GM12878 (cell line): ENCODE measurements around the gene SHB. TPM values are rescaled to one million over a fixed set of nuclear protein-coding genes. Genes with fewer than 3 reads are reported as not detected.
A peak's percentile ranks its signal among the peaks of the same experiment; 100 is the strongest.

Experiments
- CREB1 ChIP-seq: IDR thresholded peaks from 2 replicates; pipeline ENCODE4 v1.6.1; 2012; ENCODE audit warnings: low read depth, mild to moderate bottlenecking, inconsistent platforms
- EGR1 ChIP-seq, 2 experiments: IDR thresholded peaks; 1 replicate in 1 of 2; 2 replicates in 1 of 2; pipeline ENCODE4 v1.6.1; 2011 to 2012; ENCODE audit warnings: low read depth in 2 of 2, low read length in 2 of 2, borderline replicate concordance in 1 of 2, mild to moderate bottlenecking in 1 of 2, moderate library complexity in 1 of 2
- EZH2 ChIP-seq: IDR thresholded peaks from 2 replicates; pipeline ENCODE4 v1.6.1; 2012; ENCODE audit warnings: low read depth, mild to moderate bottlenecking, control low read depth, inconsistent platforms, low read length, borderline replicate concordance; ENCODE audit not compliant: control insufficient read depth
- PBX3 ChIP-seq: IDR thresholded peaks from 2 replicates; pipeline ENCODE4 v1.6.1; 2011; ENCODE audit warnings: mild to moderate bottlenecking, low read depth, low read length, moderate library complexity; ENCODE audit not compliant: insufficient replicate concordance
- POLR2A ChIP-seq: IDR thresholded peaks from 2 replicates; pipeline ENCODE4 v1.6.1; 2011; ENCODE audit warnings: low read depth, mild to moderate bottlenecking, low read length
- RUNX3 ChIP-seq: IDR thresholded peaks from 2 replicates; pipeline ENCODE4 v1.6.1; 2012; ENCODE audit warnings: low read length, inconsistent platforms
- ZNF274 ChIP-seq: IDR thresholded peaks from one replicate; pipeline ENCODE4 v1.8.0; 2011; ENCODE audit not compliant: insufficient read length, insufficient read depth
- ZNF687 ChIP-seq: fragments of 450-650 bp; IDR thresholded peaks from 2 replicates; pipeline ENCODE4 v1.6.1; 2017; ENCODE audit warnings: mild to moderate bottlenecking, moderate library complexity
- polyA plus RNA-seq, 11 experiments: library from polyadenylated mRNA; depleted of rRNA in 4 of 11; unstranded in 6 of 11; stranded (reverse) in 5 of 11; fragments of >200 nt; fragmentation: Nextera tagmentation in 4 of 11; fragmentation: Illumina TruSeq in 1 of 11; extraction: Ambion mirVana in 4 of 11; extraction: Trizol in 1 of 11; gene quantifications; 1 replicate in 1 of 11; 2 replicates in 10 of 11; pipeline versions ENCODE4 v1.2.1 to v1.2.3, GENCODE V29; 2011 to 2016; ENCODE audit warnings: inconsistent platforms in 2 of 11, missing spikeins in 2 of 11, low read depth in 1 of 11
- total RNA-seq, 4 experiments: library from RNA; depleted of rRNA in 3 of 4; stranded (reverse); fragments of >200 nt in 3 of 4; fragmentation: Illumina TruSeq in 1 of 4; extraction: Trizol in 1 of 4; gene quantifications; 2 replicates each; pipeline versions ENCODE4 v1.2.1 to v1.2.3, GENCODE V29; 2013 to 2021
- TF ChIP-seq, protein P1 (sequence below), 3 experiments: IDR thresholded peaks in 2 of 3; conservative IDR thresholded peaks in 1 of 3; 2 replicates each; pipeline ENCODE4 v1.5.1; 2011; ENCODE audit warnings: low read depth in 3 of 3, low read length in 3 of 3, mild to moderate bottlenecking in 3 of 3, control low read depth in 2 of 3, moderate library complexity in 2 of 3, inconsistent platforms in 1 of 3, mixed read lengths in 1 of 3; ENCODE audit not compliant: control insufficient read depth in 2 of 3, insufficient read depth in 1 of 3; ENCODE audit errors: extremely low read depth in 1 of 3

The SHB gene
- total and polyA plus RNA-seq, 10 of the 15 experiments (the other 5 are each of a cell fraction or from before 2014, with no cell fraction given), result 0.29 to 6.2 (median 1.3) TPM

- TF ChIP-seq, protein P1, sequence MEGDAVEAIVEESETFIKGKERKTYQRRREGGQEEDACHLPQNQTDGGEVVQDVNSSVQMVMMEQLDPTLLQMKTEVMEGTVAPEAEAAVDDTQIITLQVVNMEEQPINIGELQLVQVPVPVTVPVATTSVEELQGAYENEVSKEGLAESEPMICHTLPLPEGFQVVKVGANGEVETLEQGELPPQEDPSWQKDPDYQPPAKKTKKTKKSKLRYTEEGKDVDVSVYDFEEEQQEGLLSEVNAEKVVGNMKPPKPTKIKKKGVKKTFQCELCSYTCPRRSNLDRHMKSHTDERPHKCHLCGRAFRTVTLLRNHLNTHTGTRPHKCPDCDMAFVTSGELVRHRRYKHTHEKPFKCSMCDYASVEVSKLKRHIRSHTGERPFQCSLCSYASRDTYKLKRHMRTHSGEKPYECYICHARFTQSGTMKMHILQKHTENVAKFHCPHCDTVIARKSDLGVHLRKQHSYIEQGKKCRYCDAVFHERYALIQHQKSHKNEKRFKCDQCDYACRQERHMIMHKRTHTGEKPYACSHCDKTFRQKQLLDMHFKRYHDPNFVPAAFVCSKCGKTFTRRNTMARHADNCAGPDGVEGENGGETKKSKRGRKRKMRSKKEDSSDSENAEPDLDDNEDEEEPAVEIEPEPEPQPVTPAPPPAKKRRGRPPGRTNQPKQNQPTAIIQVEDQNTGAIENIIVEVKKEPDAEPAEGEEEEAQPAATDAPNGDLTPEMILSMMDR (IDR thresholded peaks at IDR 0.05 in 2 of 3, conservative IDR thresholded peaks at IDR 0.05 in 1 of 3; ENCODE audit: control insufficient read depth in 2 of 3, extremely low read depth in 1 of 3, insufficient read depth in 1 of 3, low read depth in 3 of 3, low read length in 3 of 3), result no peak
- TF ChIP-seq ZNF274 (no peak), ZNF687 (peak; percentile 25; the same call in 1 of the 2 replicates), POLR2A (no peak), EZH2 (no peak), PBX3 (no peak), EGR1 (IDR thresholded peaks at IDR 0.05; ENCODE audit: borderline replicate concordance in 1 of 2, low read depth in 2 of 2, low read length in 2 of 2) (no peak), CREB1 (no peak), RUNX3 (peak; percentile 55)
Observed at GRCh38 chr9:38089387-38090165, 20.5 kb upstream of the SHB start (continued).
